ENCODE data around the gene METRNL. TPM values are rescaled to one million over a fixed set of nuclear protein-coding genes. Genes with fewer than 3 reads are reported as not detected.

Gene METRNL
- total RNA-seq, 2 experiments from 2014 or later: 23.3 to 24.1 TPM

DNA sequence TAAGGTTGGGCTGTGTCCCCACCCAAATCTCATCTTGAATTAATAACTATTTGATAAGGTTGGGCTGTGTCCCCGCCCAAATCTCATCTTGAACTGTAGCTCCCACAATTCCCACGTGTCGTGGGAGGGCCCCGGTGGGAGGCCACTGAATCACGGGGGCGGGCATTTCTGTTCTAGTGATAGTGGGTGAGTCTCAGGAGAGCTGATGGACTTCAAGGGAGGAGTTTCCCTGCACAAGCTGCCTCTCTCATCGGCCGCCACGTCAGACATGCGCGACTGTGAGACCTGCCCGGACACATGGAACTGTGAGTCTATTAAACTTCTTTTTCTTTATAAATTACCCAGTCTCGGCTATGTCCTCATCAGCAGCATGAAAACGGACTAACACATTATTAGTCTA, 44.9 kb upstream of the METRNL start:
- no peaks in the 10 kb centered on the region for H3K4me1 Mint-ChIP-seq (ENCODE audit: low read depth)
- ChIA-PET POLR2A (no interaction called here), CTCF (no interaction called here)
- TF ChIP-seq, protein P1, sequence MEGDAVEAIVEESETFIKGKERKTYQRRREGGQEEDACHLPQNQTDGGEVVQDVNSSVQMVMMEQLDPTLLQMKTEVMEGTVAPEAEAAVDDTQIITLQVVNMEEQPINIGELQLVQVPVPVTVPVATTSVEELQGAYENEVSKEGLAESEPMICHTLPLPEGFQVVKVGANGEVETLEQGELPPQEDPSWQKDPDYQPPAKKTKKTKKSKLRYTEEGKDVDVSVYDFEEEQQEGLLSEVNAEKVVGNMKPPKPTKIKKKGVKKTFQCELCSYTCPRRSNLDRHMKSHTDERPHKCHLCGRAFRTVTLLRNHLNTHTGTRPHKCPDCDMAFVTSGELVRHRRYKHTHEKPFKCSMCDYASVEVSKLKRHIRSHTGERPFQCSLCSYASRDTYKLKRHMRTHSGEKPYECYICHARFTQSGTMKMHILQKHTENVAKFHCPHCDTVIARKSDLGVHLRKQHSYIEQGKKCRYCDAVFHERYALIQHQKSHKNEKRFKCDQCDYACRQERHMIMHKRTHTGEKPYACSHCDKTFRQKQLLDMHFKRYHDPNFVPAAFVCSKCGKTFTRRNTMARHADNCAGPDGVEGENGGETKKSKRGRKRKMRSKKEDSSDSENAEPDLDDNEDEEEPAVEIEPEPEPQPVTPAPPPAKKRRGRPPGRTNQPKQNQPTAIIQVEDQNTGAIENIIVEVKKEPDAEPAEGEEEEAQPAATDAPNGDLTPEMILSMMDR (IDR thresholded peaks at IDR 0.05): no peak
- no peak overlapping the region for H3K27ac Mint-ChIP-seq
- H3K9me3 Mint-ChIP-seq: no peaks in the 10 kb centered on the region
- ATAC-seq (no peak), DNase-seq (no peak)
- H3K36me3 Mint-ChIP-seq (ENCODE audit: low read depth): peaks cover 38% of the 10 kb centered on the region
- no peaks in the 10 kb centered on the region for H3K27me3 Mint-ChIP-seq
- H3K4me3 Mint-ChIP-seq: no peak overlapping the region
- intact Hi-C loops (cut with micrococcal nuclease): no loop called here

DNA sequence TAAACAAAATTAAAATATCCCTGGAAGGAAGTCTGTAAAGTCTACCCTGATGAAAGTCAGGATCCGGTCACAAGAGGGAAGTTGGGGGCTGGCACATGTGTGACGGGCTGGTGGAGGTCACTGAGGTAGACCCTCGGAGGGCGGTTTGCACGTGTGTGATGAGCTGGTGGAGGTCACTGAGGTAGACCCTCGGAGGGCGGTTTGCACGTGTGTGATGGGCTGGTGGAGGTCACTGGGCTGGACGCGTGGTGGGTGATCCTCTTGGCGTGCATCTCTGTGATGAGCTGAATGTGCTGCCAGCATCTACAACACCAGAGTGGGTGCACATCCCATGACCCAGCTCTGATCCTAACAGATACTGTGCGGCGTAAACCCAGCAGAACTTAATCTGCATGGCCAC, 43.7 kb upstream of the METRNL start:
- H3K4me1 Mint-ChIP-seq (ENCODE audit: low read depth): no peaks in the 10 kb centered on the region

DNA sequence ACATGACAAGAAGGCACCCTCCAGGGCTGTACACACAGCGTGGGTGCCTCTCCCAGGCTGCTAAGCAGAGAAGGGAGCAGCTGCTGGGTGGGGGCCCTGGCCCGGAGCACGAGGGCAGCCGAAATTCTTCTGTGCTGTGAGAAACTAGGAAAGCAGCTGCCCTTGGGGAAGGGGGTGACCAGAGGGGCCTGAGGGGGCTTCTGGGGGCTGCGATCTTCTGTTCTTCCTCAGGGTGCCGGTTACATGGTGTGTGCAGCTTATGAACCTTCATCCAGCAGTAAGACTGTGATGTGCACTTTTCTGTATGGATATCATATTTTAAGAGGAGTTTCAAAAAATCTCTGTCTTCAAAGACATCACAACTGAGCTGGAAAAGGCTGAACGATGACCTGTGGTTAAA, 43.2 kb upstream of the METRNL start:
- Mint-ChIP-seq H3K27ac (no peak overlapping the region), H3K9me3 (peaks cover 6% of the 10 kb centered on the region), H3K4me1 (ENCODE audit: low read depth) (no peaks in the 10 kb centered on the region), H3K36me3 (ENCODE audit: low read depth) (peaks cover 51% of the 10 kb centered on the region), H3K27me3 (no peaks in the 10 kb centered on the region), H3K4me3 (no peak overlapping the region)
- intact Hi-C loops (cut with micrococcal nuclease): no loop called here
- ChIA-PET POLR2A (no interaction called here), CTCF (interaction anchor here (1.3 kb wide), 1 partner anchor 9 kb away, joined by 4 read pairs; no protein-coding TSS in a partner anchor)
- TF ChIP-seq, protein P1 (IDR thresholded peaks at IDR 0.05): no peak
- ATAC-seq (no peak), DNase-seq (no peak)

More for the DNA sequence above, 43.7 kb upstream of the METRNL start:
- TF ChIP-seq, protein P1 (IDR thresholded peaks at IDR 0.05): no peak
- Mint-ChIP-seq H3K27ac (no peak overlapping the region), H3K9me3 (peaks cover 3% of the 10 kb centered on the region), H3K27me3 (no peaks in the 10 kb centered on the region), H3K4me3 (no peak overlapping the region), H3K36me3 (ENCODE audit: low read depth) (peaks cover 47% of the 10 kb centered on the region)
- intact Hi-C loops (cut with micrococcal nuclease): no loop called here
- ChIA-PET CTCF (no interaction called here), POLR2A (no interaction called here)
- DNase-seq (no peak), ATAC-seq (no peak)

DNA sequence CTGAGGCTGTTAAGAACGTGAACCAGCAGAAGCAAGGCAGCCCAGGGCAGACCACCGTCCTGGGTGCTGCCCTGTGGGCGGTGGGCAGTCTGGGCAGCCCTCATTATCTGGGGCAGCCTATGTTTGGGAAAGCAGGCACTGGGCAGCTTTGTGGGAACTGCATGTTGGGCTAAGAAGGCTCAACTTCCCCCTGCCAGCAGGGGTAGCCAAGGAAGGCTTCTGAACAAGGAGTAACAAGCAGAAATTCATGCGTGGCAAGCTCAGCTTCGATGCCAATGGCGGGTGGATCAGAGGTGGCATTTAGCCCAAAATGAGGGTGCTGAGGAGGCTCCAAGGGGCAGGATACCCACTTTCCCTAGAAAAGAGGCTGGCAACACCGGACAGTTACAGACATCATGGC, 42.7 kb upstream of the METRNL start:
- ChIA-PET POLR2A (no interaction called here), CTCF (interaction anchor here (1.3 kb wide), 1 partner anchor 8 kb away, joined by 4 read pairs; no protein-coding TSS in a partner anchor)
- no peaks in the 10 kb centered on the region for H3K4me1 Mint-ChIP-seq (ENCODE audit: low read depth)
- H3K9me3 Mint-ChIP-seq: peaks cover 10% of the 10 kb centered on the region
- H3K36me3 Mint-ChIP-seq (ENCODE audit: low read depth): peaks cover 53% of the 10 kb centered on the region
- H3K4me3 Mint-ChIP-seq: no peak overlapping the region
- DNase-seq: no peak
- H3K27me3 Mint-ChIP-seq: no peaks in the 10 kb centered on the region
- TF ChIP-seq, protein P1 (IDR thresholded peaks at IDR 0.05): no peak
- no peak overlapping the region for H3K27ac Mint-ChIP-seq
- ATAC-seq: no peak
- intact Hi-C loops (cut with micrococcal nuclease): no loop called here

DNA sequence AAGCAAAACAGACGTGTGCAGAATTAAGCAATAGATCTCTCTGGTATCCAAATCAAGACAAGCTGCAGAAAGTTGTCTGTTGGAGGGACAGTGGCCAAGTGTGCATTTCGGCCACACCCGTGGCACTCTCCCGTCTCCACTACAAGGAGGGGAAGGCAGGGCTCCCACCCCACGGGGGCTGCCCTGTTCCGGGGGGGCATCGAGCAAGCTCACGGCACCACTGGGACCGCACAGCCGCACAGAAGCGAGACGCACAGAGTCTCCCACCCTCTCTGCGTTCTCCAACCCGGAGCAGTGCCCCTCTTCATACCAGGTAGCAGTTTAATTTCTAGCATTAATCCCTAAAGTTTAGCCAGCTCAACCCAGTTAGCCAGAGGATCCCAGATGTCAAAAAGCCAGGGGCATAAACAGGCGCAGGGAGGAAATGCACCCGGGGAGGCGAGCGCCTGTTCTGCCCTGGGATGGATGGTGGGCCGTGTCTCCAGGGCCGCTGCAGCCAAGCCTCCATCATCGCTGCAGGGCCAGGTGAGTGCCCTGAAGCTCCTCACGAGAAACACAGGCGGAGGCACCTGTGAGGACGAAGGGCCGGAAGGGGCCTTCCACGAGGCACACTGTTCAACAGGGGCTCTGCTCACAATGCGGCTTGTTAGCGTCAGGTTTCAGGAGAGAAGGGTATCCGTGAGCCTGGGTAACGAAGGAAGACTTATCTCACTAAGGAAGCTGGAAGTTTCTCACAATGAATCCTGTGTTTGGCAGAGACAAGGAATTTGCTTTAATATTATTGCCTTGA, 42.1 kb upstream of the METRNL start:
- no peak for ATAC-seq
- TF ChIP-seq, protein P1 (IDR thresholded peaks at IDR 0.05): no peak
- Mint-ChIP-seq H3K36me3 (ENCODE audit: low read depth) (peaks cover 59% of the 10 kb centered on the region), H3K9me3 (peaks cover 12% of the 10 kb centered on the region), H3K27ac (no peak overlapping the region), H3K4me1 (ENCODE audit: low read depth) (no peaks in the 10 kb centered on the region), H3K4me3 (no peak overlapping the region), H3K27me3 (no peaks in the 10 kb centered on the region)
- no peak for DNase-seq
- ChIA-PET POLR2A (no interaction called here), CTCF (interaction anchor here (1.3 kb wide), 1 partner anchor 8 kb away, joined by 4 read pairs; no protein-coding TSS in a partner anchor)
- intact Hi-C loops (cut with micrococcal nuclease): no loop called here

Measured in activated CD8-positive, alpha-beta T cell treated with anti-CD3 and anti-CD28 coated beads for 36 hours (primary cell).